ENCODE results near the gene THBD.

Gene THBD

DNA sequence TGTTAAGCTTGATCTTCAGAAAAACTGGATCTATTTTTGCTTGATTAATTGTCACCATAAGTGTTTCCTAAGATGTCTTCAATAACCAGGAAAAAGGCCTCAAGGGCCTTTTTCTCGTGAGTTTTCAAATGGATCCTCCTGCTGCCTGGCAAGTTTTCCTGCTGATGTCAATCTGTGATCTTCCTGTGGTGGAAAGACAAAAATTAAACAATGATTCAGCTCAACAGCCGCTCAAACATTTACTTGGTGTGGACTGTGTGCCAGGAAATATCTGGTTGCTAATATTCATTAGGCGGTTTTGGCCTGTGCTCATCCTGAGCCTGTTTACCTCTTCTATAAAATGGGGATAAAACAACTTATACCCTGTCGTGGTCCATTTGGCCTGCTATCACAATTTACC is 49.7 kb downstream of the THBD start:
- DNase-seq = no peak
- in situ Hi-C loops (cut with MboI; ENCODE audit: low pct_unique_long_range_greater_than_20kb, low sequenced_read_pairs) = no loop called here

DNA sequence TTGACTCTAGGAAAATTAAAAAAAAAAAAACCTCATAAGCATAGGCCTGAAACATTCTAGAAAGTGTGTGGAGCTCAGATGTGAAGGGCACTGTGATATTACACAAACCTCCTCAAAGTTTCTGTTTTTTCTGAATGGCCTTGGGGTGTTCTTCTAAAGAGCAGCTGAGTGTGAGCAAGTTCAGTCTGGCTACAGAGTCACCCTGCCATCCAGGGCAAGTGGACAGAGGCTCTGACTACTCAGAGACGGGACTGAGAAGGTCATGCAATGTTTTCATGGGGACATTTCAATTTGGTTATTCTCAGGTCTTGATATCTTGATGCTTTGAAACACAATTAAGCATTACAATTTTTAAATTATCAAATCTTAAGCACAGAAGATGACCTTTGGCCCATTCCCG is 51.0 kb downstream of the THBD start:
- no peak for DNase-seq
- in situ Hi-C loops (cut with MboI; ENCODE audit: low pct_unique_long_range_greater_than_20kb, low sequenced_read_pairs) = no loop called here

DNA sequence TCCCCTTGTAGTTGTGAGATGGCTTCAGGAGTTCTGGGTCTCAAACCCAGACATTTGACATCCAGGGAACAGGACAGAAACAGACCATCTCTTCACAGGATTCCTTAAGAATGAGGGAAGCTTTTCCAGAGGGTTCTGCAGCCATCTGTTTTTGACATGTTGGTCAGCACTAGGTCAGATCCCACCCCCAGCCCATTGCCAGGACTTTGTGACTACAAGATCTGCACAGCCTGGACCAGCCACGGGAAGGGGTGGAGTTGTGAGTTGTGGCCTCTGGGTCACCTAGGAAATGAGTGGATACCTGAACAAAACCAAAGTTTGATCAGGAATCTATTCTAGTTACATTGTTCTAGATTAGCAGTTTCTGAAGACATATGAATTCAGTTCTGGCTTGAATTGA is 53.5 kb downstream of the THBD start:
- in situ Hi-C loops (cut with MboI; ENCODE audit: low pct_unique_long_range_greater_than_20kb, low sequenced_read_pairs) = no loop called here
- DNase-seq = no peak

Measured in KBM-7 (cell line).